ENCODE data around the gene TMC3.
"Not testable (repeated sequence)": the region's sequence is repeated elsewhere in the genome, so short reads cannot be mapped to it uniquely, and the experiment has no call there.

TMC3 gene
- 0 reads per million in 2 experiments for total RNA-seq

- no peak for DNase-seq (ENCODE audit: low read depth)
Observed at GRCh38 chr15:81373775-81374395, at the start of gene TMC3. Gene TMC3 (minus strand): TSS chr15:81374213. CDS start chr15:81374077, 136 bp downstream.

GRCh38 chr15:81421461-81421860 is 47.4 kb upstream of the TMC3 start:
- no peak for DNase-seq (ENCODE audit: low read depth)

- DNase-seq (ENCODE audit: low read depth): no peak
Observed at GRCh38 chr15:81419332-81419943, 45.4 kb upstream of the TMC3 start.

- DNase-seq (ENCODE audit: low read depth): no peak
Observed at GRCh38 chr15:81418891-81419290, 44.9 kb upstream of the TMC3 start.

DNA sequence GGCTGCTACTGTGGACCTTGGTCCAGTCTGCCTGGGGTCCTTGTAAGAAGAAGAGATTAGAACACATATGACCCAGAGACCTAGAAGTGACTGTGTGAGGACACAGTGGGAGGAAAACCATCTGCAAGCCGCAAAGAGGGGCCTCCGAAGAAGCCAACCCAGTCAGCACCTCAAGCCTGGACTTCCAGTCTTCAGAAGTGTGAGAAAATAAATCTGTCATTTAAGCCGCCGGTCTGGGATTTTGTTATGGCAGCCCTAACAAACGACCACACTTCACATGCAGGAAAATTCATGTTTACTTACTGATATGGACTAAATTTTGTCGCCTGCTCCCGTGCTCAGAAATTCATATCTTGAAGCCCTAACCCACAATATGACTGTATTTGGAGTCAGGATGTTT is 44.4 kb upstream of the TMC3 start:
- DNase-seq (ENCODE audit: low read depth): no peak

GRCh38 chr15:81414274-81414968 is 40.4 kb upstream of the TMC3 start:
- DNase-seq (ENCODE audit: low read depth): not testable (repeated sequence)

- DNase-seq (ENCODE audit: low read depth): no peak
Observed at GRCh38 chr15:81413851-81414250, 39.8 kb upstream of the TMC3 start.

GRCh38 chr15:81411969-81412633 is 38.1 kb upstream of the TMC3 start:
- no peak for DNase-seq (ENCODE audit: low read depth)

- no peak for DNase-seq (ENCODE audit: low read depth)
Observed at GRCh38 chr15:81411051-81411450, 37.0 kb upstream of the TMC3 start.

- no peak for DNase-seq (ENCODE audit: low read depth)
Observed at GRCh38 chr15:81410318-81410753, 36.3 kb upstream of the TMC3 start.

- no peak for DNase-seq (ENCODE audit: low read depth)
Observed at GRCh38 chr15:81407718-81408117, 33.7 kb upstream of the TMC3 start.

- no peak for DNase-seq (ENCODE audit: low read depth)
Observed at GRCh38 chr15:81407176-81407575, 33.2 kb upstream of the TMC3 start.

GRCh38 chr15:81400640-81401236 is 26.7 kb upstream of the TMC3 start:
- DNase-seq (ENCODE audit: low read depth): no peak

GRCh38 chr15:81398910-81399551 is 25.0 kb upstream of the TMC3 start:
- DNase-seq (ENCODE audit: low read depth): no peak

DNA sequence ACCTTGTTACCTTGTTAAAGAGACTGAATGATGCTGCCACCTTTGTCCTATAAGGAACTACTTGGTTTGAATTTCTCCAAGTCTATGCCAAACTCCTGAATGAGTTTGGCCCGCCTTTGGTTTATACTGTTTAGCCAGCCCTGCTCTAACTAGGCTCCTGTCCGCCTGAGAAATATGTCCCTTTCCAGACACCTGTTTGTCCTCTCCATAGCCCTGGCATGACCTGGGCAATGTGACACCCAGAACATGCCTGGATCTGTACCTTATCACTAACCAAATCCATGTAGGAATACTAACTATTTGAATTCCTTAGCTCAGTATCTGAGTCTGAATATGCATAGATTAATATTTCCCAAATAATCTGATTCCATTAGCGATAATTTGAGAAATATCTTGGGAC is 24.4 kb upstream of the TMC3 start:
- DNase-seq (ENCODE audit: low read depth): no peak

DNA sequence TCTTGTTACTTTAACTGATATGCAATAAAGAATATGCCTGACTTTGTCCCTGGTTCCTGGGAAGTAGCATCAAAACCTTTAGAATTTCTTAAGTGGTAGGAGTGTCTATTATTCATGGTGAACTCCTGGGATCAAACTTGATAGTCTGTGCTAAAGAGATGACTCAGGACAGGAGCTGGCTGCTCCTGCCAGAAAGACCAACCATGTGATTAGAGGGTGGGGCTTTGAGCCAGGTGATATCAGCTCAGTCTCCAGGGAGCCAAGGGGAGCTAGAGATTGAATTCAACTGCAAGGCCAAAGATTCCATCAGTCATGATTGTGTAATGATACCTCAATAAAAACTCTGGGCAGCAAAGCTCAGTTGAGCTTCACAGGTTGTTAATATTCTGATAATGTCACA is 20.6 kb upstream of the TMC3 start:
- no peak for DNase-seq (ENCODE audit: low read depth)

- no peak for DNase-seq (ENCODE audit: low read depth)
Observed at GRCh38 chr15:81391657-81392056, 17.6 kb upstream of the TMC3 start.

DNA sequence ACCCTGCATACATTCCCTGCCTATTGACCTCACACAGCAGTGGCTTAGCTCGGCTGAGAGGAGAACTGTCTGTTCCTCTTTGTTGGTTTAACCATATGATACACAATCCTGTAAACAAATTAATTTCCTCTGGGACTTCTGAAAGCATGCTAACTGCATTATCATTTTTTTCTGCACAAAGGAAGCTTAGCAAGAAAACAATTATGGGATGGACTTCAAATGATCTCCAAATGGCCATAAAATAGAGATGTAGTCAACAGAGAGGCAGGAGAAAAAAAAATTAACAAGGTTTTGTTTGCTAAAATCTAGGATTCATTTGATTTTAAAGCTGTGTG is 14.4 kb upstream of the TMC3 start:
- no peak for DNase-seq (ENCODE audit: low read depth)

DNA sequence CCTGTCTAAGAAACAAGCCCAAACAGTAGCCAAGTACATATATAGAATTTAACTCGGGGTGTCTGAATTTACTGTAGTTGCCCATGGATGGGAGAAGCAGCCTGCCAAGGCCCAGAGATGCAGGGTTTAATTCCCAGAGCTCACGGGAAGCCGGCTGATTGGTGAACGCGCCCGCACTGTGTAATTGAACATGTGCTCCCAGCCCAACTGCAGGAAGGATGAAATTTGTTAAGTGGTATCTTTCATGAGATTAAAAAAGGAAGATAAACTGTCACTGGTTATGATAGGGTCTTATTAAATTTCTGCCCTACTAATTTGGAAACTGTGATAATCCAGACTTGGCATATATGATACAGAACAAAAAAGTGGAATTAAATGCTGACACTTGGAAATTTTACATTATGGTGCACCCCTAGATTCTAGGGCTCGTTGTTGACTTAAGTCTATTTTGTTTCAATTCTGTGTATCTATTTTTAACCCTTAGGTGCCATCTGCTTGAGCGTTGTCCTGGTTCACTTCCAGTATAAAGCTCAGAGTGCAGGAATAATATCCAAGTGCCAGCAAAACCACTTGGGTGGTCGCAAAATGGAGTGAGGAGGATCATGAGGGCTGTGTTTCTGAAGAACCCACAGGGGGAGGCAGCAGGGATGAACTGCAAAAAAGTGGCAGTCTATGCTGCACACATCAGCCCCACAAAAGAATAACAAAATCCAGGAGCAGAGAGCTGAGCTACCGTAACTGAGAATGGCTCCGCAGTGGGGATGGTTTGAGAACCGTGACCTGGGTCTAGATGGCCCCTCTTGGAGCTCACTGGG is 13.8 kb upstream of the TMC3 start:
- no peak for DNase-seq (ENCODE audit: low read depth)

- DNase-seq (ENCODE audit: low read depth): no peak
Observed at GRCh38 chr15:81386947-81387346, 12.9 kb upstream of the TMC3 start.

GRCh38 chr15:81385721-81386076 is 11.7 kb upstream of the TMC3 start:
- DNase-seq (ENCODE audit: low read depth): no peak

Measured in T follicular helper cell (primary cell).